ENCODE measurements around the gene APC.
A peak's percentile ranks its signal among the peaks of the same experiment; 100 is the strongest.

APC gene

DNA sequence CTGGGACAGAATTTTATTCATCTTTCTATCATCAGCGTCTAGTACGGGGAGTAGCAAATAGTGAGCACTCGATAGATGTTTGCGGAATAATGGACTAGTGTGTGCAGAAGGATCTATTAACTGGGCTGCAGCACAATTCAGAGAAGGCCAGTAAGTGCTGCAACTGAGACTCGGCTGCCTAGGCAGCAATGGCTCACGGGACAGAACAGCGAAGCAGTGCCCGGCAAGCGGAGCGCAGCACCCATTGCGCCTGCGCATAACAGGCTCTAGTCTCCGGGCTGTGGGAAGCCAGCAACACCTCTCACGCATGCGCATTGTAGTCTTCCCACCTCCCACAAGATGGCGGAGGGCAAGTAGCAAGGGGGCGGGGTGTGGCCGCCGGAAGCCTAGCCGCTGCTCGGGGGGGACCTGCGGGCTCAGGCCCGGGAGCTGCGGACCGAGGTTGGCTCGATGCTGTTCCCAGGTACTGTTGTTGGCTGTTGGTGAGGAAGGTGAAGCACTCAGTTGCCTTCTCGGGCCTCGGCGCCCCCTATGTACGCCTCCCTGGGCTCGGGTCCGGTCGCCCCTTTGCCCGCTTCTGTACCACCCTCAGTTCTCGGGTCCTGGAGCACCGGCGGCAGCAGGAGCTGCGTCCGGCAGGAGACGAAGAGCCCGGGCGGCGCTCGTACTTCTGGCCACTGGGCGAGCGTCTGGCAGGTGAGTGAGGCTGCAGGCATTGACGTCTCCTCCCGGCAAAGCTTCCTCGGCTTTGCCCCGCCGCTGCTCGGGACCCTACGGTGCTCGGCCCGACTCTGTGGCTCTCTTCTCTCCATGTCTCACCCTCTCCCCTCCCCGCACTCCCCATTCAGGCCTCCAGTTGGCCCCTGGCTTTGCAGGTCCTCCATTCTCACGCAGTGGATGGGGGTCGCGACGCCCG, 30.2 kb upstream of the APC start:
- DNase-seq (ENCODE audit: low spot score) (peak; percentile 99), ATAC-seq (ENCODE audit: low read depth) (peak; percentile 87)
- Histone ChIP-seq H3K9me3 (ENCODE audit: severe bottlenecking) (no peaks in the 10 kb centered on the region), H3K27ac (ENCODE audit: poor library complexity, severe bottlenecking) (peak overlapping the region; percentile 54), H3K36me3 (ENCODE audit: low read depth) (no peaks in the 10 kb centered on the region), H3K4me3 (ENCODE audit: severe bottlenecking) (peak overlapping the region; percentile 73), H3K27me3 (ENCODE audit: insufficient read depth, poor library complexity, severe bottlenecking) (no peaks in the 10 kb centered on the region), H3K4me1 (ENCODE audit: insufficient read depth, poor library complexity, severe bottlenecking) (peaks cover 16% of the 10 kb centered on the region)
- TF ChIP-seq, protein P1, sequence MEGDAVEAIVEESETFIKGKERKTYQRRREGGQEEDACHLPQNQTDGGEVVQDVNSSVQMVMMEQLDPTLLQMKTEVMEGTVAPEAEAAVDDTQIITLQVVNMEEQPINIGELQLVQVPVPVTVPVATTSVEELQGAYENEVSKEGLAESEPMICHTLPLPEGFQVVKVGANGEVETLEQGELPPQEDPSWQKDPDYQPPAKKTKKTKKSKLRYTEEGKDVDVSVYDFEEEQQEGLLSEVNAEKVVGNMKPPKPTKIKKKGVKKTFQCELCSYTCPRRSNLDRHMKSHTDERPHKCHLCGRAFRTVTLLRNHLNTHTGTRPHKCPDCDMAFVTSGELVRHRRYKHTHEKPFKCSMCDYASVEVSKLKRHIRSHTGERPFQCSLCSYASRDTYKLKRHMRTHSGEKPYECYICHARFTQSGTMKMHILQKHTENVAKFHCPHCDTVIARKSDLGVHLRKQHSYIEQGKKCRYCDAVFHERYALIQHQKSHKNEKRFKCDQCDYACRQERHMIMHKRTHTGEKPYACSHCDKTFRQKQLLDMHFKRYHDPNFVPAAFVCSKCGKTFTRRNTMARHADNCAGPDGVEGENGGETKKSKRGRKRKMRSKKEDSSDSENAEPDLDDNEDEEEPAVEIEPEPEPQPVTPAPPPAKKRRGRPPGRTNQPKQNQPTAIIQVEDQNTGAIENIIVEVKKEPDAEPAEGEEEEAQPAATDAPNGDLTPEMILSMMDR (IDR thresholded peaks at IDR 0.05; ENCODE audit: poor library complexity, severe bottlenecking): no peak

GRCh38 chr5:112708103-112708622, 29.5 kb upstream of the APC start:
- ATAC-seq (ENCODE audit: low read depth) (peak; percentile 2; the same call in 1 of the 3 replicates), DNase-seq (ENCODE audit: low spot score) (no peak)
- no peaks in the 10 kb centered on the region for H3K9me3 ChIP-seq (ENCODE audit: severe bottlenecking)
- no peaks in the 10 kb centered on the region for H3K36me3 ChIP-seq (ENCODE audit: low read depth)
- H3K4me3 ChIP-seq (ENCODE audit: severe bottlenecking): peak overlapping the region; percentile 73
- TF ChIP-seq, protein P1 (IDR thresholded peaks at IDR 0.05; ENCODE audit: poor library complexity, severe bottlenecking): no peak
- peaks cover 16% of the 10 kb centered on the region for H3K4me1 ChIP-seq (ENCODE audit: insufficient read depth, poor library complexity, severe bottlenecking)
- H3K27me3 ChIP-seq (ENCODE audit: insufficient read depth, poor library complexity, severe bottlenecking): no peaks in the 10 kb centered on the region
- peak overlapping the region; percentile 54 for H3K27ac ChIP-seq (ENCODE audit: poor library complexity, severe bottlenecking)

GRCh38 chr5:112709416-112709815, 28.3 kb upstream of the APC start:
- Histone ChIP-seq H3K4me1 (ENCODE audit: insufficient read depth, poor library complexity, severe bottlenecking) (peaks cover 16% of the 10 kb centered on the region), H3K4me3 (ENCODE audit: severe bottlenecking) (no peak overlapping the region)
- TF ChIP-seq, protein P1 (IDR thresholded peaks at IDR 0.05; ENCODE audit: poor library complexity, severe bottlenecking): no peak

DNA sequence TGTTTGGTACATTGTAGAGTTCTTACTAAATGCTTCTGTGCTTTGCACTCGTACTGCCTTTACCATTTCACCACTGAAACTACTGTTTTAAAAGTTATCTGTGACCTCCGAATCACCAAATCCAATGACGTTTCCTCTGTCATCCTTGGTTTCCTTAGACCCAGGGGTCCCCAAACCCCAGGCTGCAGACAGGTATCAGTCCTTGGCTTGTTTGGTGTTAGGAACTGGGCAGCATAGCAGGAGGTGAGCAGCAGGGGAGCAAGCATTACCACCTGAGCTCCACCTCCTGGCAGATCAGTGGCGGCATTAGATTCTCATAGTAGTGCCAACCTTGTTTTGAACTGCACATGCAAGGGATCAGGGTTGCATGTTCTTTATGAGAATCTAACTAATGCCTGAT, 26.8 kb upstream of the APC start:
- Histone ChIP-seq H3K27me3 (ENCODE audit: insufficient read depth, poor library complexity, severe bottlenecking) (no peaks in the 10 kb centered on the region), H3K36me3 (ENCODE audit: low read depth) (no peaks in the 10 kb centered on the region), H3K9me3 (ENCODE audit: severe bottlenecking) (no peaks in the 10 kb centered on the region), H3K27ac (ENCODE audit: poor library complexity, severe bottlenecking) (no peak overlapping the region), H3K4me1 (ENCODE audit: insufficient read depth, poor library complexity, severe bottlenecking) (peaks cover 16% of the 10 kb centered on the region), H3K4me3 (ENCODE audit: severe bottlenecking) (no peak overlapping the region)
- DNase-seq (ENCODE audit: low spot score) (no peak), ATAC-seq (ENCODE audit: low read depth) (no peak)
- TF ChIP-seq, protein P1 (IDR thresholded peaks at IDR 0.05; ENCODE audit: poor library complexity, severe bottlenecking): no peak

More at GRCh38 chr5:112709416-112709815, 28.3 kb upstream of the APC start:
- no peaks in the 10 kb centered on the region for H3K27me3 ChIP-seq (ENCODE audit: insufficient read depth, poor library complexity, severe bottlenecking)
- ATAC-seq (ENCODE audit: low read depth) (no peak), DNase-seq (ENCODE audit: low spot score) (no peak)
- H3K27ac ChIP-seq (ENCODE audit: poor library complexity, severe bottlenecking): no peak overlapping the region
- no peaks in the 10 kb centered on the region for H3K9me3 ChIP-seq (ENCODE audit: severe bottlenecking)
- no peaks in the 10 kb centered on the region for H3K36me3 ChIP-seq (ENCODE audit: low read depth)
